GM19023 (cell line): ENCODE measurements around the gene HSPA14.
"Not testable (repeated sequence)": the region's sequence is repeated elsewhere in the genome, so short reads cannot be mapped to it uniquely, and the experiment has no call there.

Experiments used
- ATAC-seq: cut with Tn5 transposase; IDR thresholded peaks from one replicate; pipeline ENCODE4 v1.9.1; 2021; ENCODE audit warnings: mild to moderate bottlenecking, moderate library complexity; ENCODE audit not compliant: unreplicated experiment

HSPA14 gene

DNA sequence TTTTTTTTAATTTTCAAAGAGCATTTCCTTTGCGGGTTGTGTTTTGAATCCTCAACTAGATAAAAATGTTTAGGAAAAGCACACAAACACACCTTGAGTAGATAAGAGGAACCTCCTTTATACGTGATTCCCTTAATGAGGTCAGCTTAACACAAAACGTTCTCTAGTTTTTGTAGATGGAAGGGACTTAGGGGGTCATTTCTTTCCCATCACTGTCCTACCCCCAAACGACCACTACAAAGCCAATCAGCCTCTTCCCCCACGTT is 41.8 kb downstream of the HSPA14 start:
- ATAC-seq: no peak

DNA sequence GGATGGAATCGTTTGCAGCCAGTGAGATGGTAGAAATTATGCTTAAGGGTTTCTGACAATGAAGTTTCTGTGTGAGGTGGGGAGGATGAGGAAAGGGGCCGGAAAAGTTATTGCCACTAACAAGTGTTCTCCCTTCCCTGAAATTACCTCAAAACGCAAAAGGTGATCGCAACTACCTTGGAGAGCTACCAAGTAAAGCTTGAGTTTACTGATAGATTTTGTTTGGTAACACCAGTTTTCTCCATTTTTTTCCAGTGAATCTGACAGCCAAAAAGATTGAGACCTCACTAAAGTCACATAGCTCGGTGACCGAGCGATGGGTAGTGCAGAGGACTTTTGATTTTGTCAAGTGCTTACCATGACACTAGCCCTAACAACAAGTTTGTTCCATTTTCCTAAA is 42.1 kb downstream of the HSPA14 start:
- no peak for ATAC-seq

DNA sequence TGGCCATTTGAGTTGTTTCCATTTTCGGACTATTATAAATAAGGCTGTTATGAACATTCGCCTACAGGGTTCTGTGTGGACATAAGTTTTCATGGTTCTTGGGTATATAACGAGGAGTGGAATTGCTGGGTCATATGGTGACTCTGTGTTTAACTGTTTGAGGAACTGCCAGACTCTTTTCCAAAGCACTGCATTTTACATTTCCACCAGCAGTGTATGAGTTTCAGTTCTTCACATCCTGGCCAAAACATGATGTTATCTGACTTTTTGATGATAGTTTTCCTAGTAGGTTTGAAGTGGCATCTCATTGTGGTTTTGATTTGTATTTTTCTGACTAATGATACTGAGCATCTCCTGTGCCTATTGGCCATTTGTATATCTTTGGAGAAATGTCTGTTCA is 46.0 kb downstream of the HSPA14 start:
- no peak for ATAC-seq

DNA sequence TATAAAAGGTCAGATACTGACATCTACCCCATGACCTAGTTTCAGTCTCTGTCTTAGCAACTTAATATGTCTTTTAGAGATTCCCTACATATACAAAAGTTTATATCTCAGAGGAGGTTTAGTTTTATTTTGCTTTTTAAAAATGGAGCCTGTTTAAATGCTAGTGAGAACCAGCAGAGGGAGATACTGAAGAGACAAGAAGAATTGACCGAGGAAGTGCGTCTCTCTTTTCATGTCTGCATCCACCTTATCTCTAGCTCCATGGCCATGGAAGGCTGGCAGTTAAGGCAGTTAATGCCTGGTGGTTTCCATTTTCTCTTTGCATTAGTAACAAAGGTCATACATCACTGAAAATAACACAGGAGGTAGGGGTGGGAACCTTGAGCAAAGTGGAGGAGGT is 51.2 kb downstream of the HSPA14 start:
- no peak for ATAC-seq

DNA sequence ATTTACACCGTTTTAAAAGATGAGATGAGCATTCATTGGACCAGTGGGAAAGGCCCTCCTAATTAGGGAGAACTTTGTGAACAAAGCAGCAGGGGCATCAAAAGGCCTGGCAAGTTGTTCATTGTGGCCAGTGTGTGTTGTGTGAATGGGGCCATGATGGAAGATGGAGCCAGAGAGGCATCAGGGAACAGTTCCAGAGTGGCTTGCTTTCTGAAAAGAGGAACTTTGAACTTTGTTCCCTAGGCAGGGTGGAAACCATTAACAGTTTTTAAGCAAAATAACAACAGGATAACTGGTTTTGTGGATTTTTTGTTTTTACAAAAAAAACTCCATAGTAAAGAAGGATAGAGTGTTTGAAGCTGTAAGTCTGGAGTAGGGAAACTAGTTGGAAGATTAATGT is 53.0 kb downstream of the HSPA14 start:
- ATAC-seq: no peak

DNA sequence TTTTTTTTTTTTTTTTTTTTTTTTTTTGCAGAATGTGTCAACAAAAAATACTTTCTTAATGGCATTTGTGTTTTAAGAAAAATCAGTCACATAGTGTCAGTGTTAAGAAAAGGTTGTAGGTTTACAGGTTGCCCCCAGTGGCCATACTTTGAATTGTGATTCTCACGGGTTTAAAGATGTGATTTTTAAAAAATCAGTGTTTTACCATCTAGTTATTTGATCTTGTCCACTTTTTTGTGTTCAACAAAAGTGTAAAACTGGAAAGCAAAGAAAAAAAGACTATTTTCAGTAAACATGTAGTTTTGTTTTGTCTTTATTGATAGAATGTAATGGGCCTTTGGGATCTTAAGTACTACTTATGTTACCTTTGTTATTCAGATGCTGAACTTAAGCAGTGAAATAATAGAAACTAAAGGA is 66.2 kb downstream of the HSPA14 start:
- ATAC-seq: no peak

DNA sequence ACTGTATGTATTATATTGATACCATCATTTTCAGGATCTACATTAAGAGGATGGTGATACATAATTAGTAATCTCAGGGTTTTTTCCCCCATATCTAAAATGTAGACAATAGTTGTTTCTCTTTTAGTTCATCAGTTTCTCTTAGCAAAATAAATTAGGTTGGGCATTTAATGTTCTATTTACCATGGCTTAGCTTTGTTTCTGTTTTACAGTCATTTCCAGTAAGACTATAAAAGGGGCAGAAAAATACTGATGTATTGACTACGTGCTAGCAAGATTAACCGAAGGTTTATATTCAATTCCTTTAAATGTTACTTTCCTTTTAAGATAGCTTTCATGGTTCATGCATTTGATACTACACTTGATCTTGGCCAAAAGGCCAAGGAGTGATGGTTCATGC is 66.8 kb downstream of the HSPA14 start:
- ATAC-seq: no peak

DNA sequence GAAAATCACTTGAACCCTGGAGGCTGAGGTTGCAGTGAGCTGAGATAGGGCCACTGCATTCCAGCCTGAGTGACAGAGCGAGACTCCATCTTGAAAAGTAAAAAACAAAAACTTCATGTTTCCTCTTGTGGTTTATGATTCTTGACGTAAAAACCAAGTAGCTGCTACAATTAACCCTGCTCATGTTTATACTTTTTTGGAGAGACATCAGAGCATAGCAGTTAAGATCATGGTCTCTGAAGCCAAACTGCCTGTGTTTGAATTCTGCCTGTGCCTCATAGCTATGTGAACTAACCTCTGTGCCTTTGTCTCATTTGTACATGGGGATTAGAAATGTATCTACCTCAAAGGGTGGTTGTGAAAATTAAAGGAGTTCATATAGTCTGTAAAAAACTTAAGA is 67.8 kb downstream of the HSPA14 start:
- no peak for ATAC-seq

DNA sequence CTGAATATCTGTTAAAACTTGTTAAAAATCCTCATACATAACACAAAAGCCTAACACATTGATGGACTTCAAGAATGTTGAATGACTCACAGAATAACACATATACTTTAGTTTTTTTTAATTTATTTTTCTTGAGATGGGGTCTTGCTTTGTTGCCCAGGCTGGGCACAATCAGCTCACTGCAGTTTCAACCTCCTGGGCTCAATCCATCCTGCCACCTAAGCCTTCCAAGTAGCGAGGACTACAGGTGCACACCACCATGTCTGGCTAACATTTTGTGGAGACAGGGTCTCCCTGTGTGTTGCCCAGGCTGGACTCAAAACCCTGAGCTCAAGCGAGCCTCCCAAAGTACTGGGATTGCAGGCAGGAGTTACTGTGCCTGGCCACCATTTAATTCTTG is 68.7 kb downstream of the HSPA14 start:
- ATAC-seq: no peak

DNA sequence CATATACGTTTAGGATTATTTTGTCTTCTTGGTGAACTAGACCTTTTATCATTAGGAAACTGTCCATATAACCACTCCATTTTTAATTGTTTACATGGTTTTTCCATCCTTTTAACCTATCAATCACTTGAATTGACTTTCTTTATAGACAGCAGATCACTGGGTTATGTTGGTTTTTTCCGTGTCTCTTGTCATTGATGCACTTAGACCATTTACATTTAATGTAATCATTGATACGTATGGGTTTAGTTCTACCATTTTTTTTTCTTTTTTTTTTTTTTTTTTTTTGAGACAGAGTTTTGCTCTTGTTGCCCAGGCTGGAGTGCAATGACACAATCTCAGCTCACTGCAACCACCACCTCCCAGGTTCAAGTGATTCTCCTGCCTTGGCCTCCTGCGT is 69.5 kb downstream of the HSPA14 start:
- ATAC-seq: not testable (repeated sequence)

DNA sequence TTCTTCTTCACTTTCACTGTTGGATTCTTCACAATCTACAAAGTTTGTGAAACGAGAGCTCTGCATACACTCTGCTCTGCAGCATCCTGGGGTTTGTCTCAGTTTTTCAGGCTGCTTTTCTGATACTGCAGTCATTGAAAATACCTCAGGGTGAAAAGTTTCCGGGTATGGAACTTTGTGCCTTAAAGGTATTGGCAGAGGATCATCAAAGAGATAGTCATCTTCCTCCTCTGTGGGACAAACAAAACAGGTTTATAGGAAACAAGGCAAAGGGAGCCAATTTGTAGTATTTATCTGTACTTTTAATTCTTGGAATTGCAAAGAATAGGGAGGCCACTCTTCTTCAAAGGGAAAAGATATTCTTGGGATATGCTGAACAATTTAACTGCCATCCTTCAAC is 71.0 kb downstream of the HSPA14 start:
- ATAC-seq: no peak

DNA sequence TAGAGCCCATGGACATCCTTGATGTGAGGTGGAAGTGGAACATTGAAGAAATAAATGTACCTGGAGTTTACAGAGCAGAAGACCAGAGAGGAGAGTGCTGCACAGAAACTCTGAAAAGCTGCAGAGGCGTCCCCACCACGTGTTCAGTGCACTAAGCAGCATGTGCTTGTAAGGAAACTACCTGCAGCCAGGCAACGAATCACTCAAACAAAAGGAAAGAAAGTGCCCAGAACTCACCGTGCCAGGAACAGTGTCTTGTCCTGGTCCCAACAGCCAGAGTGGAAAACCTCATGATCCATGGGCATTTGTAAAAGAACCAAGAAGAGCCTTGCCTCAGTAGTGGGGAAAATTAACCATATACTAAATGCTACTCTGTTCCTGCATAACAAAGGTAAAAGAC is 72.8 kb downstream of the HSPA14 start:
- no peak for ATAC-seq

DNA sequence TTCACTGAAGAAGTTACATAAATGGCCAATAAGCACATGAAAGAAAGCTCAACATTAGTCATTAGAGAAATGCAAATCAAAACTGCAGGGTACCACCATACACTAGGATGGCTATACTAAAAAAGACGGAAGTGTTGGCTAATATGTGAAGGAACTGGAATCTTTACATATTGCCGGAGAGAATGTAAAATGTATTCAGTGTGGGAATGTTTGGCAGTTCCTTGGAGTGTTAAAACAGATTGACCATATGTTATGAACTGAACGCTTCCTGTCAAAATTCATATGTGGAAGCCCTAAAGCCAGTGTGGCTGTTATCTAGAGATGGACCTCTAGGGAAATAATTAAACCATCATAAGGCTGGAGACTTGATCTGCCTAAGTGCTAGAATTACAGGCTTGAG is 73.7 kb downstream of the HSPA14 start:
- ATAC-seq: no peak

DNA sequence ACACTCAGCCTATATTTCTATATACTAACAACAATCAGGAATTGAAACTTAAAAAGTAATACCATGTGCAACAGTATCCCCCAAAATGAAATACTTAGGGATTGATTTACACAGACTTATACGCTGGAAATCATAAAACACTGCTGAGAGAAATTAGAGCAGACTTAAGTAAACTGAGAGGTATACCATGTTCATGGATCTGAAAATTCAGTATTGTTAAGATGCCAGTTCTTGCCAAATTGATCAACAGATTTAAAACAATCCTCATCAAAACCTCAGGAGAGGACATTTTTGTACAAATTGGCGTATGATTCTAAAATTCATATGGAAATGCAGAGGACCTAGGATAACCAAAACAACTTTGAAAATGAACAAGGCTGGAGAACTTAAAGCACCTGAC is 78.5 kb downstream of the HSPA14 start:
- ATAC-seq: no peak

DNA sequence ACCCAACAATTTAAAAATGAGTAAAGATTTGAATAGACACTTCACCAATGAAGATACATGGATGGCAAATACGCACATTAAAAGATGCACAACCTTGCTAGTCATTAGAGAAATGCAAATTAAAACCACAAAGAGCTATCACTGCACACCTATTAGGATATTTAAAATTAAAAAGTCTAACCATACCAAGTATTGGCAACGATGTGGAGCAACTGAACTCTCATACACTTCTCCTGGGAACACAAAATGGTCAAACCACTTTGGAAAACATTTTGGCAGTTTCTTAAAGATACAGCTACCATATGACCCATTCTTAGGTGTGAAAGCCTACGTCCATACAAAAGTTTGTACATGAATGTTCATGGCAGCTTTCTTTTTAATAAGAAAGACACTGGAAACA is 79.7 kb downstream of the HSPA14 start:
- ATAC-seq: no peak

DNA sequence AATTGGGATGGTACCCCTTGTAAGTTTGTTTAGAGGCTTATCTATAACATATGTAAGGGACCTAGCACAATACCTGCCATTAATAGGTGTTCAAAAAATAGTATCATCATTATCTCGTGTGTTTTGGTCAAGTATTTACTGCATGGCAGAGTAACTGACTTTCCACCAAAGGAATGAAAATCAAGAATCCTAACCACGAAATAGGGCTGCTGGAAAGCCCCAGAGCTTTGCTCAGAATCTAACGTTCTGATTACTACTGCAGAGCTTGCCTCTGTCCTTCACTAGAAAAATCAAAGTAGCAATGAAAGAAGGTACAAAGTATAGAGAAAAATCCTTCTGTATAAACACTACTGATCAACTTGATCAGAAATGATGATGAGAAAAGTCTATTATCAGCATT is 80.9 kb downstream of the HSPA14 start:
- no peak for ATAC-seq
